Muscle of back (tissue), 11 donors: ENCODE results near the gene TEAD3. TPM values are rescaled to one million over a fixed set of nuclear protein-coding genes. Genes with fewer than 3 reads are reported as not detected.

Experiments used
- DNase-seq, 3 donors: peaks; one replicate each; pipeline versions ENCODE4 v3.0.0 to v3.0.0-alpha.2; 2013
- polyA plus RNA-seq, 10 donors: library from polyadenylated mRNA; unstranded; fragments of 120-200 nt; gene quantifications; one replicate each; pipeline ENCODE4 v1.2.1, GENCODE V29; 2013; ENCODE audit not compliant: insufficient read length in 10 of 10

TEAD3 gene
- polyA plus RNA-seq, 10 donors, result 48.3 to 70.3 (median 53.8) TPM

DNA sequence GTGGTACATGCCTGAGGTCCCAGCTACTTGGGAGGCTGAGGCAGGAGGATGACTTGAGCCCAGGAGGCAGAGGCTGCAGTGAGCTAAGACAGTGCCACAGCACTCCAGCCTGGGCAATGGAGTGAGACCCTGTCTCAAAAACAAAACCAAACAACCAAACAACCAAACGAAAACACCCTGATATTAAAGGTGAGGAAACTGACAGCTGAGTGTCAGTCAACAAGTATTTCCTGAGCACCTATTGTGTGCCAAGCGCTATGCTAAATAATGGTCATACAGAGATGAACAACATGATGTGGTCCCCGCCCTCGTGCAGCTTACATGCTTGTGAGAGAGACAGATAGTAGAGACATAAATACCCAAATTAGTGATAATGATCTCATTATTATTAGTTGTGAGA, 17.7 kb upstream of the TEAD3 start:
- no peak for DNase-seq

DNA sequence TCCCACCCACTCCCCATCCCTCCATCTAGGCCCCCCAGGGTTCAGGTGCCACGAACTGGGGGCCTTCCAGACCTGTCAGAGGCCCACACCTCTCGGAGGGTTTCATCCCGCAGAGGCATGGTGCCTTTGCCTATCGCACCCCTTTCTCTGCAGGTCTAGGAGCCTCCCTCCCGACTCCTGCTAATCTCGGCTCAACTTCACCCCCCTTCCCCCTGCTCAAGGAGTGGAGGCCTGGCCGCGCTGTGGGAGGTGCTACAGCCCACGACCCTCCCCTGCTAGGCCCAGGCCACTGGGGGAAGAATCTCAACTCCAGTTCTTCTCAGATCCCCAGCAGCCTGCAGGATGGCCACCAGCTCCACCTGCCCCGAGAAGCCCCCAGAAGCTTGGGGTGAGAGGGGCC, 15.9 kb upstream of the TEAD3 start, which contains the start of gene TULP1:
TSS of gene TULP1 (minus strand) at position 157 of the 400 bp plus-strand sequence. CDS start at position 119, 38 bp downstream.
- DNase-seq, result no peak

DNA sequence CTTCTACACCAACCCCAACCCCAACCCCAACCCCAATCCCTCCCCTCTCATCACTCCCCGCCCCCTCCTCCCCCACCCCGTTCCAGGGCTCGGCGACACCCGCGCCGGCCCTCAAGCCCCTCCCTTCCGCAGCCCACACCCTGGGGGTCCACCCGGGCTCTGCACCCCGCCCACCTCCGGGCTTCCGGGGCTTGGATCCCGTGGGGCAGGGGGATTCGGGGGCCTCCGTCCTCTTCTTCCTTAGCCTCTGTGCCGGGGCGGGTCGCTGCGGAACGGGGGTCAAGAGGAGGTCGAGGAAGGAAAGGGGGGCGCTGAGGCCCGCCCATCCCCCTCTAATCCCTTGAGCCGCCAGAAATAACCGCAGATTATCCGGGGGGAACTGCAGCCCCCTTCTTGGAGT, 15.1 kb upstream of the TEAD3 start:
- no peak for DNase-seq

DNA sequence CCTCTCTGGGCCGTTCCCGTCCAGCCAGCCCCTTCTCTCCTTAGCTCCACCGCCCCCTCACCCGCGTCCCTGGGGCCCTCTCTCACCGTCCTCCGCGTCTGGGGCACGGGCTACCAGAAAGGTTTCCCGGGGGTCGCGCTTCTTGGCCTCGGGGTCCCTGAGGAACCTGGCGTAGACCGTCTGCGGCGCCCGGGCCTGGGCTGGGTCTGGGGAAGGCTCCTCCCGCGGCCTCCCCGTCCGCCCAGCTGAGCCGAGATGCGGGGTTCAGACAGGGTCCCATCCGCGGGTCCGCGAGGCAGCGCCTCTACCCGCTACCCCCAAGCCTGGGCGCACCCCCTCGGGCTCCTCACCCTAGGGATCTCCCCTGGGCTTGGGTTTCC, 14.7 kb upstream of the TEAD3 start:
- no peak for DNase-seq

GRCh38 chr6:35510916-35511561, 14.2 kb upstream of the TEAD3 start:
- DNase-seq, result no peak

GRCh38 chr6:35508542-35508941, 11.7 kb upstream of the TEAD3 start:
- DNase-seq, result no peak

- DNase-seq, result no peak
Observed at GRCh38 chr6:35508027-35508426, 11.1 kb upstream of the TEAD3 start.

- DNase-seq, result no peak
Observed at GRCh38 chr6:35507221-35507620, 10.3 kb upstream of the TEAD3 start.

DNA sequence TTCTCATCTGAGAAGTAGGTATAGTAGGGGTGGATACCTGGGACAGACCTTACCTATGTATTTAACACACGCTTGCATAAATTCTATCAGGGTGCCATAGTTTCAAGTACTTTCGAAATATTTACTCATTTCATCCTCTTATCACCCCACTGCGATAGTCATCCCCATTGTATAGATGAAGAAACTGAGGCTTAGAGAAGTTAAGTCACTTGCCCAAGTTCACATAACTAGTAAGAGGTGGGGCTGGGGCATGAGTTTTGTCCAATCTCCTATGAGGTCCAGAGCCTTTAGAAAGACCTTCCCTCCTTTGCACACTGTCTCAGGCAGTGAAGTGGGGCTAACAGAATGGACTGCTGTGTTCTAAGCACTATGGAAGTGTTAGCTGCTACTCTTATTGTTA, 9.7 kb upstream of the TEAD3 start:
- no peak for DNase-seq

DNA sequence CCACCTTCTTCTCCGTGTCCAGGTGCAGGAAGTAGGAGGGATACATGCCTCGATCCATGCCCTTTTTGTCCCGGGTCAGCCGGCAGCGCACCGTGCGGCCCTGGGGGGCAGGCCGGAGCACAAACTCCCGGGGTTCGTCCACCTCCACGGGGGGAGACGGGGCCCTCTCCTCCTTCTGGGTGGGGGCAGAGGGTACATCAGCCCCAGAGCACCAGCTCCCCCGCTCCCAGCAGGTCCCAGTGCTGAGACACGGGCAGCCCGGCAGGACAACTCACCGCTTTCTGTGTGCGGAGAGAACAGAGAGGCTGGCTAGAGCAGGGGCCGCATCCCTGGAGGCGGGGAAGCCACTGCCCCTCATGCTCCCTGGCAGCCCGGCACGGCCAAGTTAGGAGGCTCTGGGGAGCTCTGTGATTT, 9.1 kb upstream of the TEAD3 start:
- no peak for DNase-seq

DNA sequence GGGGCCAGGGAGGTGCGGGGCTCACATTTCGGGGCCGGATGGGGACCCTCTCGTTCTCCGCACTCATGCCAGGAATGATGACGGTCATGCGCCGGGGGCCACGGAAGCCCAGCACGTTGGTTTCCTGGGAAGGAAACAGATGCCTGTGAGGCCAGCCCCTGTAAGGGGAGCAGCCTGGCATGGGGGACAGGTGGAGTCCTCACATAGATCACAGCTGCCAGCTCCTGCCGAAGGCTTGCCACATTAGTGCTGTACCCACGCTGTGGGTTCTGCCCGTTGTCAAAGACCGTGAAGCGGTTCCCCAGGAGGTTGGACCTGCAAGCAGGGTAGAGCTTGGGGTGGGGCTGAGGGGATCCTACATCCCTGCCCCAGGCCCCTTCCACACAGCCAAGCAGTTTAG, 6.7 kb upstream of the TEAD3 start:
- peak in 1 of 3 donors; percentile 51 for DNase-seq

- no peak for DNase-seq
Observed at GRCh38 chr6:35501784-35502183, 4.9 kb upstream of the TEAD3 start.

- DNase-seq, result peak in 1 of 3 donors; percentile 66
Observed at GRCh38 chr6:35500782-35501181, 3.9 kb upstream of the TEAD3 start.

DNA sequence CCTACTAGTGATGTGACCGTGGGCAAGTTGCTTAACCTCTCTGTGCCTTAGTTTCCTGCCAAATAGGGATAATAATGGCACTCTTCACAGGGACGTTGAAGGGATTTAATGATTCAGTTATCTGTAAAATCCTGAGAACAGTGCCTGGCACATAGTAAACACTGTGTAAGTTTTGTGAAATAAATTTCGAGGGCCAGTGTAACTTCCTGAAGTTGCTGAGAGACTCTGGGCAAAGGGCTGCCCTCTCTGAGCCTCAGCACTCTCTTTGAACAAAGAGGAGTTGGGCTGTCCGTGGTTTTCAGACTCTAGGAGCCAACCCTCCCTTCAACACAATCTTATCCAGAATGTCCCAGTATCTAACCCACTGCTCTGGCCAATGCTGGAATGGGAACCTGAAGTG, 2.5 kb upstream of the TEAD3 start:
- DNase-seq, result no peak

DNA sequence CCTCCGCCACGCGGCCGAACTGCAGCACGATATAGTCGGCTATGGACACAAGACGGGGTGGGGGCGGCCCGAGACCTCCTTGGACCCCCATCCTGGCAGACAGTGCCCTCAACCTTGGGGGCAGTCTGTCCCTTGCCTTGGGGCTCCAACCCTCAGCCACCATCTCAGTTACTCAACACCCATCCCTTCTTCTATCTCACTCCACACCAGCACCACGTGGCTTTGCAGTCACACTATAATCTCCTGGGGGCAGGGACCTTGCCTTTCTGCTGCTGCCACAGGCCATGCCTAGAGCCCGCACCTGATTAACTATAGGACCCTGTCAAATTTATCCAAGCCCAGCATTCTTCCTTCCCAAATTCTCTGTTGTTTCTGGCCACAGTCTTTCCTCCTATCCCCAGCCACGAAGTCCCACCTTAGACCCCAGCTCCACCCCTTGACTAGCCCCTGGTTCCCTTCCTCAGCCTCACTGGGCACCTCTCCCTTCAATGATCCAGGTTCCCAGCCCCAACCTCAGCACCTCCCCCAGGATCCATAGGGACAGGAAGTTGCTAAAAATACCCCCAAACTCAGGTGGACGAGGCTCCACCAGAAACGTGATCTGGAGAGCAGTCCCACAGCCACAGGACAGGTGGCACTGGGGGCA, 1.7 kb upstream of the TEAD3 start:
- DNase-seq, result no peak

DNA sequence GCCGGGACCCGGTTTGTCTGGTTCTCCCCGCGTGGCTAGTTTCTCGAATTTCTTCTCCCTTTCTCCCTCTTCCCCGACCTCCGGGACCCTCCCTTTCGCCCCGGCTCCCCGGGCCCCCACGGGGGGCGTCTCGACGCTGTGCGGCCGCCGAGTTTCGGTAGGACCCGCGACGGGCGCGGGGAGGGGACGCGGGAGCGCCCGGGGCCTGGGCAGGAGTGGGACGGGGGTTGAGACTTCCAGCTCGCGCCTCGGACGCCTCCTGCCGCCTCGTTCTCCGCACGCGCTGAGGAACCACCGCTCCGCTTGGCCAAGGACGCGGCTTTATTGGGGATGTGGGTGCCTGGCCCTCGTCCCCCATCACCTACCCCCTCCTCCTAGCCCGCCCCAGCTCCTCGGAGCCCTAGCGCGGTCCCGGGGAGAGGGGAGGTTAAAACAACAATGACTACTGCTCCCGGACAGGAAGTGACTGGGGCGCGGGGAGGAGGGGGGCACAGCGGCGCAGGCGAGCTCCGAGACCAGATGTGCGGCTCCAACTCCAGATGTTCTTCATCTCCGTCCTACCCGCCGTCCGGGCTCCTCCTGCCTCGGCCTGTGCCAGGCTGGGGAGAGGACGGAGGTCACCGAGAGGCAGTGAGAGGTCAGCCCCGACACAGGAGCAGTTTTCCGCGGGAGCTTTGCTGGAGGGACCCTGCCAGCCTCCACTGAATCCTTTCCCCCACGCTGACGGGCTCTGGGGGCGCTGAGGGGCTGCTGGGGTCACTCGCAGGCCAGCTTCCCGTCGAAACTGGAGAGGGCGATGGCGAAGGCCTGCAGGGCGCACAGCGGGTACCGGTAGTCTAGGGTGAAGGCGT, 917 bp upstream of the TEAD3 start:
- DNase-seq, result peak; percentile 52 to 94 (median 83)

DNA sequence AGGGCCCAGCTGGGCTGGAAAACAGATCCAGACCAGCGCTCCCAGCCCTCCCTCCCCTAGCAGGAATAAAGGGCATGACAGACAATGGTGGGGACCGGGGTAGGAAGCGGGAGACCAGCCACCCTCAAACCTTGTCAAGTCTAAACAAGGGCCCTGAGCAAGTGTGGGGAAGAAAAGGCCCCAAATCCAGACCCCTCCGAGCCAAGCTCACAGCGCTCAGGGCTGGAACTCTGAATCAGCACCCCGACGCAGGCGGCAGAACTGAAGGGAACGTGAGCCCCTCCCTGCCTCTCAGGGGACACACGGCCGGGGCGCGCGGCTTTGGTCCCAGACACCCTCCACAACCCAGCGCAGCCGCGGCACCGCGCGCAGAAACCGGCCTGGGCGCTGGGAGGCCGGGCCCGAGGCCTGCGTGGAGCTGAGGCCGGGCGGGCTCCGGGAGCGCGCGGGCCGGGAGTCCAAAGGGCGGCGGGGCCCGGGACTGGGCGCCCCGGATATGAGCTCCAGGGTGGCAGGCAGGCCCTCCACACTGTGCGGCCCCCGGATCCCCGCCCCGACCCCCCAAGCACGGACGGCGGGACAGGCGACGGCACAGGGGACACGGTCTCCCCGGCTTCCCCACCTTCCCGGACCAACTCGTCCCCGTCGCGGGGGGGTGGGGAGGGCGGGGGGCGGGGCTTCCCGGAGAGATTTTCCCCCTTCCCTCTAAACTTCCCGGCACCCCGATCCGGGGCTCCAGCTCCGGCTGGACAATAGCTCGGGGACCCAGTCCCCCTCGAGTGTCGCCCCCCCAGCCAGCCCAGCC, 641 bp downstream of the TEAD3 start:
- DNase-seq, result peak in 2 of 3 donors; percentile 35 to 80

DNA sequence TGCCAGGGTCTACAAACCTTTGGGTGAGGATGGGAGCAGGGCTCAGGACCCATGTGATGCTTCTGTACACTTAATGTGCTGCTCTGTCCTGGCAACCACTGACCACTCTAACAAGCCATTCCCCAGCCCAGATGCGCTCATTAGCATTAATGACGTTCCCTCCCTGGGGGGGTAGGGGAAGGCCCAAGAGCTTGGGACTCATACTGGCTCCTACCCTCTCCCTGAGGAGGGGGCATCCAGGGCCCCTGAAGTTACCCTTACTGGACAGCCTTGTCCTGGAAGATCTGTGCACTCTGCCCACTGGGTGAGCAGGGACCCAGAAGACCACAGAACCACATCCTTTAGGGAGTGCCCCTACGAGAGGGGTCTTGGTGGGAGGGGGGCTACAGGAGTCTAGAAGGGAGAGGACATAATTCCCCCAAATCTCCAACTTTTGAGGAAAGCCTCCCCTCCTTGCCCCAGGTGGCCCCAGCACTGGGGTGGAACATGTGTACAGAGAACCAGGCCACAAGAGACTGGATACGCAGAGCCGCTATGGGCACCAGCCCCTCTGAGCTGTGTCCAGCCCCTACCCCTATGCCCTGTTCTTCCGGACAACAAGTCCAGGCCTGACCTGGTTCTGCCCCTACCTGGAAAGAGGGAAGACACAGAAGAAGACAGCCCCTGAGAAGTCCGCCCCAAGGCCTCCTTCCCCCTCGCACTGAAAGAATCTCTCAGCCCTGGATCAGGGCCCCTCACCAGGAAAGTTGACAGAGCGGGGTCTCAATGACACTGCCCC, 1.4 kb downstream of the TEAD3 start:
- DNase-seq, result no peak

GRCh38 chr6:35494161-35494563, 2.7 kb downstream of the TEAD3 start:
- no peak for DNase-seq

GRCh38 chr6:35493307-35493983, 3.4 kb downstream of the TEAD3 start:
- no peak for DNase-seq

- DNase-seq, result no peak
Observed at GRCh38 chr6:35492974-35493284, 4.0 kb downstream of the TEAD3 start.
